Measurements from ENCODE around the gene GM2A.

DNA sequence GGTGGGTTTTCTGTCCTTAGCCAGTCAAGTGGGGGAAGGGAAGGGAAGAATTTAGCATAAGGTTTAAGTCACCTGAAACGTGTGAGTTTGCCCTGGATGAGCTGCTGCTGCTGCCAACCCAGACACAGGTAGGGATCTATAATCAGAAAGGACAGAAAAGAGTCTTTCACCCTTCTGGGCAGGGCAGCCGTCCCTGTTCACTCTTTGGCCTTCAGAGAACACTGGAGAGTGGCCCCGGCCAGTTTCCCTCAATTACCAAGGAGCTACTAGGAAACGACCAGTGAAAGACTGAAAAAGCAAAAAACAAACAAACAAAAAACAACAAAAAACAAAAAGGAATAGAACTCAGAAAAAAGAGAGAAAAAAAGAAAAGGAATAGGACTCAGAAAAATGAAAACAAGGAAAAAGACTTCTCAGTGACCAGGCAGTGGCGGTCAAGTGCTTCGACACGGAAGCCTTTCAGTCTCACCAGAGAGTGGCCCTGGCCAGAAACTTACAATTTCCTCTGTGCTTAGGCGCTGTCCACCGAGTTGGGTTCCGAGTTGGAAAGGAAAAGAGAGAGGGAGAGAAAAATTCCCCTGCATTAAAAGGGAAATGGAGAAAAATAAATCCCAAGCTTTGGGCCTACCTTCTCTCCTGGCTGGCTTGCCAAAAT, 2.5 kb upstream of the GM2A start:
- TF ChIP-seq, protein P1, sequence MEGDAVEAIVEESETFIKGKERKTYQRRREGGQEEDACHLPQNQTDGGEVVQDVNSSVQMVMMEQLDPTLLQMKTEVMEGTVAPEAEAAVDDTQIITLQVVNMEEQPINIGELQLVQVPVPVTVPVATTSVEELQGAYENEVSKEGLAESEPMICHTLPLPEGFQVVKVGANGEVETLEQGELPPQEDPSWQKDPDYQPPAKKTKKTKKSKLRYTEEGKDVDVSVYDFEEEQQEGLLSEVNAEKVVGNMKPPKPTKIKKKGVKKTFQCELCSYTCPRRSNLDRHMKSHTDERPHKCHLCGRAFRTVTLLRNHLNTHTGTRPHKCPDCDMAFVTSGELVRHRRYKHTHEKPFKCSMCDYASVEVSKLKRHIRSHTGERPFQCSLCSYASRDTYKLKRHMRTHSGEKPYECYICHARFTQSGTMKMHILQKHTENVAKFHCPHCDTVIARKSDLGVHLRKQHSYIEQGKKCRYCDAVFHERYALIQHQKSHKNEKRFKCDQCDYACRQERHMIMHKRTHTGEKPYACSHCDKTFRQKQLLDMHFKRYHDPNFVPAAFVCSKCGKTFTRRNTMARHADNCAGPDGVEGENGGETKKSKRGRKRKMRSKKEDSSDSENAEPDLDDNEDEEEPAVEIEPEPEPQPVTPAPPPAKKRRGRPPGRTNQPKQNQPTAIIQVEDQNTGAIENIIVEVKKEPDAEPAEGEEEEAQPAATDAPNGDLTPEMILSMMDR (IDR thresholded peaks at IDR 0.05; ENCODE audit: poor library complexity, severe bottlenecking) = no peak
- TF ChIP-seq TAF1 (IDR thresholded peaks at IDR 0.05; ENCODE audit: low read depth) = no peak
